Vagina (tissue), 2 donors: Measurements from ENCODE around the gene HSD11B2.

Experiments used
- POLR2A ChIP-seq, 2 donors: fragments of 450-650 bp; IDR thresholded peaks; one replicate each; pipeline ENCODE4 v1.6.1; 2017; ENCODE audit warnings: antibody characterized with exemption in 2 of 2, mild to moderate bottlenecking in 2 of 2, moderate library complexity in 2 of 2
- POLR2AphosphoS5 ChIP-seq, 2 donors: sonication (generic); formaldehyde crosslinking; IDR thresholded peaks; one replicate each; pipeline ENCODE4 v1.9.0; 2017; ENCODE audit warnings: antibody characterized with exemption in 2 of 2, mild to moderate bottlenecking in 2 of 2, low read depth in 1 of 2; ENCODE audit not compliant: insufficient read depth in 1 of 2
- TF ChIP-seq, protein P1 (sequence below), 3 experiments: fragments of 450-650 bp in 2 of 3; fragments of 200-600 bp in 1 of 3; sonication (generic) in 1 of 3; IDR thresholded peaks; one replicate each; pipeline ENCODE4 v1.5.1; 2017 to 2019; ENCODE audit warnings: antibody characterized with exemption in 3 of 3, mild to moderate bottlenecking in 2 of 3, moderate library complexity in 2 of 3

DNA sequence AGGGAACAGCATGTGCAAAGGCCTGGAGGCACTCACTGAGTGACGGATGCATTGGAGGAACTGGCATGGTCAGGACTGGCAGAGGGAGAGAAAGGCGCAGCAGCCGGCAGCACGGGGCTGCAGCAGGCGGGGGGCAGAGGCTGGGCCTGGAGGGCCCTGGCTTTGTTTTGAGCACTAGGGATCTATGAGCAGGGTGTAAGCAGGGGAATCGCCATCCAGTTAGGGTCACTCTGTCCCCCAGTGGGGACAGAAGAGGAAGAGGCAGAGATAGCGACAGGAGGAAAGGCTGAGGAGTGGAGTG lies 14.2 kb downstream of the HSD11B2 start:
- TF ChIP-seq, protein P1, sequence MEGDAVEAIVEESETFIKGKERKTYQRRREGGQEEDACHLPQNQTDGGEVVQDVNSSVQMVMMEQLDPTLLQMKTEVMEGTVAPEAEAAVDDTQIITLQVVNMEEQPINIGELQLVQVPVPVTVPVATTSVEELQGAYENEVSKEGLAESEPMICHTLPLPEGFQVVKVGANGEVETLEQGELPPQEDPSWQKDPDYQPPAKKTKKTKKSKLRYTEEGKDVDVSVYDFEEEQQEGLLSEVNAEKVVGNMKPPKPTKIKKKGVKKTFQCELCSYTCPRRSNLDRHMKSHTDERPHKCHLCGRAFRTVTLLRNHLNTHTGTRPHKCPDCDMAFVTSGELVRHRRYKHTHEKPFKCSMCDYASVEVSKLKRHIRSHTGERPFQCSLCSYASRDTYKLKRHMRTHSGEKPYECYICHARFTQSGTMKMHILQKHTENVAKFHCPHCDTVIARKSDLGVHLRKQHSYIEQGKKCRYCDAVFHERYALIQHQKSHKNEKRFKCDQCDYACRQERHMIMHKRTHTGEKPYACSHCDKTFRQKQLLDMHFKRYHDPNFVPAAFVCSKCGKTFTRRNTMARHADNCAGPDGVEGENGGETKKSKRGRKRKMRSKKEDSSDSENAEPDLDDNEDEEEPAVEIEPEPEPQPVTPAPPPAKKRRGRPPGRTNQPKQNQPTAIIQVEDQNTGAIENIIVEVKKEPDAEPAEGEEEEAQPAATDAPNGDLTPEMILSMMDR (IDR thresholded peaks at IDR 0.05): no peak
- TF ChIP-seq POLR2A (IDR thresholded peaks at IDR 0.05) (no peak), POLR2AphosphoS5 (IDR thresholded peaks at IDR 0.05; ENCODE audit: insufficient read depth in 1 of 2, low read depth in 1 of 2) (no peak)
